GM18517 (cell line): Measurements from ENCODE around the gene AURKA.
"Not testable (repeated sequence)": the region's sequence is repeated elsewhere in the genome, so short reads cannot be mapped to it uniquely, and the experiment has no call there.

Experiments
- ATAC-seq: cut with Tn5 transposase; IDR thresholded peaks from one replicate; pipeline ENCODE4 v1.9.1; 2021; ENCODE audit warnings: mild to moderate bottlenecking, moderate library complexity; ENCODE audit not compliant: unreplicated experiment

AURKA gene

GRCh38 chr20:56422076-56422823 is 30.2 kb upstream of the AURKA start:
- no peak for ATAC-seq

GRCh38 chr20:56420940-56421688 is 29.1 kb upstream of the AURKA start:
- no peak for ATAC-seq

- ATAC-seq, result no peak
Measured at GRCh38 chr20:56420028-56420427, 28.0 kb upstream of the AURKA start.

GRCh38 chr20:56418385-56418861 is 26.4 kb upstream of the AURKA start:
- no peak for ATAC-seq

GRCh38 chr20:56417911-56418310 is 25.9 kb upstream of the AURKA start:
- ATAC-seq, result no peak

GRCh38 chr20:56417402-56417801 is 25.4 kb upstream of the AURKA start:
- no peak for ATAC-seq

- no peak for ATAC-seq
Measured at GRCh38 chr20:56414842-56415765, 23.1 kb upstream of the AURKA start.

- ATAC-seq, result no peak
Measured at GRCh38 chr20:56412949-56413348, 20.9 kb upstream of the AURKA start.

- ATAC-seq, result no peak
Measured at GRCh38 chr20:56412473-56412790, 20.4 kb upstream of the AURKA start.

GRCh38 chr20:56411759-56412472 is 19.9 kb upstream of the AURKA start, which contains the start of gene CASS4:
CASS4 (plus strand) TSS chr20:56412260; CDS start chr20:56412459, 199 bp downstream.
- ATAC-seq, result no peak

GRCh38 chr20:56411287-56411686 is 19.3 kb upstream of the AURKA start:
- ATAC-seq, result not testable (repeated sequence)

- ATAC-seq, result no peak
Measured at GRCh38 chr20:56409956-56410355, 17.9 kb upstream of the AURKA start.

GRCh38 chr20:56409521-56409920 is 17.5 kb upstream of the AURKA start:
- ATAC-seq, result no peak

GRCh38 chr20:56406910-56407309 is 14.9 kb upstream of the AURKA start:
- ATAC-seq, result no peak

GRCh38 chr20:56405356-56405755 is 13.3 kb upstream of the AURKA start:
- not testable (repeated sequence) for ATAC-seq

GRCh38 chr20:56403465-56403864 is 11.4 kb upstream of the AURKA start:
- ATAC-seq, result no peak

- peak; percentile 75 for ATAC-seq
Measured at GRCh38 chr20:56400001-56400640, 8.1 kb upstream of the AURKA start.

- ATAC-seq, result no peak
Measured at GRCh38 chr20:56395166-56395565, 3.2 kb upstream of the AURKA start.

GRCh38 chr20:56393653-56394052 is 1.6 kb upstream of the AURKA start:
- no peak for ATAC-seq

- no peak for ATAC-seq
Measured at GRCh38 chr20:56392881-56393482, 967 bp upstream of the AURKA start.
